Aorta (tissue), 5 donors: ENCODE results near the gene KIF26B. TPM values are rescaled to one million over a fixed set of nuclear protein-coding genes. Genes with fewer than 3 reads are reported as not detected.

Experiments
- ATAC-seq: fragments of 200-7000 bp; cut with Tn5 transposase; one replicate; pipeline ENCODE4 v1.9.1; 2022; ENCODE audit warnings: moderate library complexity; ENCODE audit not compliant: low FRiP score
- DNase-seq, 2 donors: peaks; one replicate each; pipeline ENCODE4 v3.0.0-alpha.2; 2020
- H3K27ac ChIP-seq, 2 donors: one replicate each; pipeline ENCODE4 v1.5.1; 2013; ENCODE audit warnings: low read length in 2 of 2, mild to moderate bottlenecking in 2 of 2, moderate library complexity in 2 of 2, control low read depth in 1 of 2, inconsistent platforms in 1 of 2, low read depth in 1 of 2
- H3K27me3 ChIP-seq, 2 donors: one replicate each; pipeline ENCODE4 v1.6.1; 2013; ENCODE audit warnings: control low read depth in 1 of 2, low read length in 1 of 2, mild to moderate bottlenecking in 1 of 2, moderate library complexity in 1 of 2; ENCODE audit not compliant: insufficient read depth in 2 of 2, control insufficient read depth in 1 of 2
- H3K36me3 ChIP-seq, 2 donors: one replicate each; pipeline ENCODE4 v1.6.1; 2013; ENCODE audit warnings: control low read depth in 1 of 2, low read length in 1 of 2, mild to moderate bottlenecking in 1 of 2; ENCODE audit not compliant: insufficient read depth in 2 of 2, control insufficient read depth in 1 of 2
- H3K4me1 ChIP-seq, 2 donors: one replicate each; pipeline ENCODE4 v1.6.1; 2013; ENCODE audit warnings: low read length in 2 of 2, control low read depth in 1 of 2, mild to moderate bottlenecking in 1 of 2, moderate library complexity in 1 of 2; ENCODE audit not compliant: insufficient read depth in 2 of 2, control insufficient read depth in 1 of 2
- H3K4me3 ChIP-seq, 2 donors: one replicate each; pipeline ENCODE4 v1.5.1; 2013; ENCODE audit warnings: low read length in 2 of 2, control low read depth in 1 of 2, mild to moderate bottlenecking in 1 of 2
- H3K9me3 ChIP-seq: one replicate; pipeline ENCODE4 v1.6.1; 2013; ENCODE audit warnings: mild to moderate bottlenecking, low read length; ENCODE audit not compliant: control insufficient read depth
- WGBS, 2 donors: extraction: QIAGEN DNeasy Blood & Tissue Kit; methylation state at CpG; one replicate each; pipeline ENCODE4 v1.1.7; 2013; 5-methylcytosine and 5-hydroxymethylcytosine counted together
- intact Hi-C, 2 donors: fragments of 100-400 bp; cut with DNase I; formaldehyde crosslinking; loops; one replicate each; pipeline versions ENCODE4 v1.14.2 to v1.15.0; 2022
- polyA plus RNA-seq, 2 donors: library from polyadenylated mRNA; stranded (reverse); fragments of 200-250 nt; gene quantifications; one replicate each; pipeline ENCODE4 v1.2.3, GENCODE V29; 2013
- total RNA-seq, 2 donors: library from RNA; stranded (reverse); fragmentation: NEBNext Ultra II Directional; extraction: Animal tissue kit (Norgen Biotek cat#: 25700); gene quantifications; one replicate each; pipeline ENCODE4 v1.2.1, GENCODE V29; 2021
- donor health status: healthy with polysubstance abuse.
- donor health status: Bipolar disorder and iron deficiency.
- donor health status: DM: no; HTN: no; CAD: no.
- donor health status: DM: no; HTN: no; CAD: no.
- donor health status: DM: yes; HTN: yes; CAD: no.

The KIF26B gene
- total and polyA plus RNA-seq, 4 donors = under 0.01 to 0.58 (median 0.30) TPM

GRCh38 chr1:245419989-245420388 is 265.2 kb downstream of the KIF26B start:
- Histone ChIP-seq H3K27me3 (peaks cover 0 to 2% of the 10 kb centered on the region in 2 donors), H3K27ac (no peak overlapping the region), H3K4me3 (no peak overlapping the region), H3K36me3 (no peaks in the 10 kb centered on the region), H3K4me1 (no peaks in the 10 kb centered on the region), H3K9me3 (no peaks in the 10 kb centered on the region)
- intact Hi-C loops = no loop called here
- ATAC-seq (no peak), DNase-seq (no peak)
- 37 to 44% methylated on average over 7 of the region's 7 CpGs for WGBS, 2 donors

DNA sequence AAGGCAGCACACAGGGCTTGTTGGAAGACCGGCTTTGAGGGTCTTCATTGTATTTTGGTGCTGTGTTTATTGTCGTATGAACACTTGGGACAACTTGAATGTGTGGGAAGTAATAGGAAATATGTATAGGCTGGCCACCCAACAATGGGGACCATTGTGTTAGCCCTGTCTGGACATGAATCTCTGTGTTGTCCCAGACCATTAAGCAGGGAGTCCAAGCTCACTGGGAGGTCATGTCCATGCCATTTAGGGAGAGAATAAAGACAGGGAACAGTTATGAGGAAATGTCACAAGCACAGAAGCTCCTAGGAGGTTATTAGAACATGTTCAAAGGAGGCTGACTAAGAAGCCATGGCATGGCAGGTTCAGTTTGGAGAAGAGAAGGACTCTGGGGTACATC is 266.1 kb downstream of the KIF26B start:
- no peaks in the 10 kb centered on the region for H3K4me1 ChIP-seq
- H3K9me3 ChIP-seq = no peaks in the 10 kb centered on the region
- peaks cover 0 to 2% of the 10 kb centered on the region in 2 donors for H3K27me3 ChIP-seq
- H3K27ac ChIP-seq = no peak overlapping the region
- no peaks in the 10 kb centered on the region for H3K36me3 ChIP-seq
- 79 to 87% methylated on average over 2 of the region's 2 CpGs for WGBS, 2 donors
- no peak overlapping the region for H3K4me3 ChIP-seq
- ATAC-seq (no peak), DNase-seq (no peak)
- intact Hi-C loops = no loop called here

DNA sequence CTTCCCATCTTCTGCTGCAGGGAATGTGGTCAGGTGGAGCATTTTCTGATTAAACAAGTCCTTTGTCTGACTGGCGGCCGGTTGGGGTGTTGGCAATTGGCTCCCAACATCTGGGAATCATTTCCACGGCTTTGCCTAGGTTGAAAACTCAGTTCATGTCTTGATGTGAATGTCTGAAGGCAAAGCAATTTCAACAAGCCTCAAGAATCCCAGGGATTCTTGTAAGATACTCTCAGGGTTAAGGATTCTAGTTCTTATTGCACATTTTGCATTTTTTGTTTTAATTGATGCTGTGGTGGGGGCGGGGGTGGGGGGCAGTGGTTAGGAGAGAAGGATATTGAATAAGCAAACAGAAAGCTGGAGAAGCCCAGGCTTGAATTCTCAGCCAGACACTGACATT is 273.9 kb downstream of the KIF26B start:
- H3K4me1 ChIP-seq = no peaks in the 10 kb centered on the region
- H3K9me3 ChIP-seq = no peaks in the 10 kb centered on the region
- 16 to 21% methylated on average over 4 of the region's 4 CpGs for WGBS, 2 donors
- H3K4me3 ChIP-seq = no peak overlapping the region
- H3K36me3 ChIP-seq = no peaks in the 10 kb centered on the region
- DNase-seq = no peak
- ATAC-seq = no peak
- no peak overlapping the region for H3K27ac ChIP-seq
- intact Hi-C loops = no loop called here
- no peaks in the 10 kb centered on the region for H3K27me3 ChIP-seq

DNA sequence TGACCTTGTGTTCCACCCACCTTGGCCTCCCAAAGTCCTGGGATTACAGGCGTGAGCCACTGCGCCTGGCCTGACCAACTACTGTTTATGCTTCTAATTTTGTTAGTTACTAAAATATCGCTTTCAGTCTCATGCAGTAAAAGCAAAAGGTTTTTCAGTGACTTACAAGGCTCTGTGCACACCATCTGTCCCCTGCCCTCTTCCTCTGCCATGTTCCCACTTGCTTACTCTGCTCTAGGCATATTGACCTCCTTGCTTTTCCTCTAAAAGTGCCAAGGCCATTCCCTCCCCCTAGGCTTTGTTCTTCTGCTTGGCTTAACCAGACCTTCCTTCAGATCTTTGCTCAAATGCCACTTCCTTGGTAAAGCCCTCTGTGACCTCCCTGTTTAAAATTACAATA is 276.9 kb downstream of the KIF26B start:
- no peaks in the 10 kb centered on the region for H3K36me3 ChIP-seq
- WGBS, 2 donors = 59 to 81% methylated on average over 3 of the region's 3 CpGs
- no peak overlapping the region for H3K4me3 ChIP-seq
- no peak for DNase-seq
- peaks cover 0 to 2% of the 10 kb centered on the region in 2 donors for H3K27me3 ChIP-seq
- no peak for ATAC-seq
- intact Hi-C loops = no loop called here
- no peaks in the 10 kb centered on the region for H3K4me1 ChIP-seq
- peaks cover 2% of the 10 kb centered on the region for H3K9me3 ChIP-seq
- H3K27ac ChIP-seq = no peak overlapping the region

DNA sequence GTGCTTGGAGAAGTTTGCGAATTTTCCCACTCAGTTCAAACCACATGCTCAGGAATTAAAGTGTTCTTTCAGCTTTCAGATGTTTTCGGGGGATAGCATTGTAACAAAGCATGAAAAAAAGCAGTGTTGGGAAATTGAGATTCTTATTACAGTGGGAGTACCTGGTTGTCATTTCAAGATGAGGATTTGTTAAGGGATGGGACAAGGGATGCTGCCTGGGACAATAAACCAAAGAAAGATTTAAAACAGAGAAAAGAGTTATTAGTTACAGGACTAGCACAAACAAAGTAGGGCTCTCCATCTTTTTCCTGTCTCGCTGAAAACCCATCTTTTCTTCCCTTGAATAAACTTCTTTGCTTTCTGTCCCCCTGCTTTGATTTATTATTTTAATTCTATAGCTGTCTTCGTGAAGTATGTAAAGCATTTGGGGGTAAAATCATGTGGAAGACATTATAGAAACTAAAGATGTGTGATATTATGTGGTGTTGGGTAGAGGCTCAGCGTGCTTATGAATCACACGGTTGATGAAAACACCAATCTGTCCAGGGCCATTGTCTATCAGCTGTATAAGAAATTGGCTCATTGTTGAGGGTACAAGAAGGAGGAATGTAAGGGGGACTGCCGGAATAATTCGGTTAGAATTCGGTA is 277.6 kb downstream of the KIF26B start:
- ATAC-seq = no peak
- intact Hi-C loops = no loop called here
- Histone ChIP-seq H3K4me1 (no peaks in the 10 kb centered on the region), H3K9me3 (peaks cover 2% of the 10 kb centered on the region), H3K27ac (no peak overlapping the region), H3K27me3 (peaks cover 0 to 2% of the 10 kb centered on the region in 2 donors), H3K36me3 (no peaks in the 10 kb centered on the region), H3K4me3 (no peak overlapping the region)
- 36 to 66% methylated on average over 9 of the region's 9 CpGs for WGBS, 2 donors
- no peak for DNase-seq

DNA sequence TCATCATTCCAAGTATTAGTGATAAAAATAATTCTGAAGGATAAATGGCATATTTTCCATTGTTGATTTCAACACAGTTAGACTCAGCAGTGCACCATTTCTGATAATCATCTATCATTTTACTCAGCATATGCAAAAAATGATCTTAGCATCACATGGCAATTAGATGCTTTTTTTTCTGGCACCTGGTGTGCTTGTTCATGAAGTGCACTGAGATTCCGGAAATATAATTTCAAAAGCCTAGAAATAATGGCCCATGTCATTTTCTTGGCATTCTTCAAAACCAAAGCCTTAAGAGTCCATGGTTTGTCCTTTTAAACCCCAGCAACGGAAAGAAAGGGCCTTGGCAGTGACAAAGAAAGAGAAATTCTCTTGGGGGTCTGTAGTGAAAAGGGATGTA is 278.8 kb downstream of the KIF26B start:
- H3K27ac ChIP-seq = no peak overlapping the region
- ATAC-seq = no peak
- peaks cover 0 to 2% of the 10 kb centered on the region in 2 donors for H3K27me3 ChIP-seq
- no peaks in the 10 kb centered on the region for H3K4me1 ChIP-seq
- peaks cover 2% of the 10 kb centered on the region for H3K9me3 ChIP-seq
- intact Hi-C loops = no loop called here
- H3K36me3 ChIP-seq = no peaks in the 10 kb centered on the region
- DNase-seq = no peak
- WGBS, 2 donors = 4 to 8% methylated on average over 2 of the region's 2 CpGs
- H3K4me3 ChIP-seq = no peak overlapping the region

GRCh38 chr1:245434280-245434679 is 279.5 kb downstream of the KIF26B start:
- peaks cover 2% of the 10 kb centered on the region for H3K9me3 ChIP-seq
- 85 to 88% methylated on average over 1 of the region's 1 CpG for WGBS, 2 donors
- DNase-seq = no peak
- no peak for ATAC-seq
- H3K27me3 ChIP-seq = peaks cover 0 to 2% of the 10 kb centered on the region in 2 donors
- no peaks in the 10 kb centered on the region for H3K4me1 ChIP-seq
- no peaks in the 10 kb centered on the region for H3K36me3 ChIP-seq
- H3K4me3 ChIP-seq = no peak overlapping the region
- no peak overlapping the region for H3K27ac ChIP-seq
- intact Hi-C loops = no loop called here

DNA sequence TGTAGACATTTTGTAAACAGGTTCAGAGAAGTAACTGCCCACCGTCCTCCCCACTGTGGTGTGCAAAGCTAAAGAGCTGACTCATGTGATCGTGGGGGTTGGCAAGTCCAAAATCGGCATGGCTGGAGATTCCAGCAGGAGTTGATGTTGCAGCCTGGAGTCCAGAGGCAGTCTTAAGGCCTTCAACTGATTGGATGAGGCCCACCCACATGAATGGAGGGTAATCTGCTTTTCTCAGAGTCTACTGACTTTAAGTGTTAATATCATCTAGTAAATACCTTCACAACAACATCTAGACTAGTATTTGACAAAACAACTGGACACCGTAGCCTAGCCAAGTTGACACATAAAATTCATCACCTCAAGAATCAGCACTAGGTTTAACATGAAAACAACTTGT is 281.6 kb downstream of the KIF26B start:
- H3K27me3 ChIP-seq = peaks cover 0 to 2% of the 10 kb centered on the region in 2 donors
- no peaks in the 10 kb centered on the region for H3K36me3 ChIP-seq
- intact Hi-C loops = no loop called here
- no peak overlapping the region for H3K27ac ChIP-seq
- DNase-seq = no peak
- WGBS, 2 donors = 81 to 84% methylated on average over 4 of the region's 4 CpGs
- ATAC-seq = no peak
- H3K4me1 ChIP-seq = no peaks in the 10 kb centered on the region
- peaks cover 2% of the 10 kb centered on the region for H3K9me3 ChIP-seq
- H3K4me3 ChIP-seq = no peak overlapping the region

GRCh38 chr1:245437369-245438062 is 282.7 kb downstream of the KIF26B start:
- Histone ChIP-seq H3K27me3 (peaks cover 0 to 2% of the 10 kb centered on the region in 2 donors), H3K4me1 (no peaks in the 10 kb centered on the region), H3K27ac (no peak overlapping the region), H3K36me3 (no peaks in the 10 kb centered on the region), H3K4me3 (no peak overlapping the region), H3K9me3 (peaks cover 2% of the 10 kb centered on the region)
- DNase-seq (no peak), ATAC-seq (no peak)
- intact Hi-C loops = no loop called here
- 24 to 38% methylated on average over 6 of the region's 6 CpGs for WGBS, 2 donors
